ENCODE results near the gene CELF3. TPM values are rescaled to one million over a fixed set of nuclear protein-coding genes. Genes with fewer than 3 reads are reported as not detected.
A peak's percentile ranks its signal among the peaks of the same experiment; 100 is the strongest.

CELF3 gene
- total and polyA plus RNA-seq, 9 of the 15 experiments (the other 6 are each of a cell fraction or from before 2014, with no cell fraction given), result not detected

GRCh38 chr1:151701515-151701914 lies 15.1 kb downstream of the CELF3 start:
- H3K27me3 ChIP-seq (ENCODE audit: control insufficient read depth in 2 of 2, insufficient read depth in 2 of 2, low read length in 2 of 2), result no peaks in the 10 kb centered on the region
- ChIA-PET CTCF (ENCODE audit: low intra/inter-chr PET ratio) (no interaction called here), POLR2A (no interaction called here)
- 0 out of 2 replicates have a peak, but pooled peaks cover 13% of the 10 kb centered on the region for H4K20me1 ChIP-seq (replicated peaks; ENCODE audit: control insufficient read depth, insufficient read depth, low read length)
- H3K36me3 ChIP-seq (ENCODE audit: control insufficient read depth, insufficient read depth, low read length), result peaks cover 17% of the 10 kb centered on the region; the same call in 1 of the 3 replicates
- DNase-seq (ENCODE audit: extremely low read depth in 1 of 4, low spot score in 3 of 4) (no peak), ATAC-seq (no peak), FAIRE-seq (no peak)
- TF ChIP-seq SRF (CRISPR knock-in tag; IDR thresholded peaks at IDR 0.05), result no peak
- peak; percentile 40; the same call in 1 of the 2 replicates for TF ChIP-seq ZNF121 (CRISPR knock-in tag; conservative IDR thresholded peaks at IDR 0.05)
- in situ Hi-C loops (cut with MboI) (no loop called here), intact Hi-C loops (cut with micrococcal nuclease) (no loop called here)
- no peak overlapping the region for H3K4me3 ChIP-seq
- no peaks in the 10 kb centered on the region for H3K79me2 ChIP-seq (ENCODE audit: control insufficient read depth, insufficient read depth, low read length)
- 68% methylated on average over 5 of the region's 5 CpGs for WGBS (ENCODE audit: insufficient coverage, low coverage, missing lambda C conversion rate)
- H3K4me1 ChIP-seq (replicated peaks in 1 of 2; ENCODE audit: control insufficient read depth in 2 of 2, insufficient read depth in 2 of 2, low read length in 2 of 2), result peaks cover 0 to 11% of the 10 kb centered on the region in 2 experiments; a peak in 2 of 5 replicates
- no peak overlapping the region for H3K27ac ChIP-seq (ENCODE audit: extremely low read depth, low read depth, low read length)
- no peak overlapping the region for H3K4me2 ChIP-seq (ENCODE audit: insufficient read depth, low read length)
- no peaks in the 10 kb centered on the region for H3K9me1 ChIP-seq (ENCODE audit: control insufficient read depth, insufficient read depth, low read length)
- no TSS peak for BruUV-seq (replicated peaks)
- H3K9ac ChIP-seq (ENCODE audit: insufficient read depth in 1 of 2, low read depth in 2 of 2, low read length in 2 of 2), result no peak overlapping the region
- no peak overlapping the region for H2AFZ ChIP-seq (ENCODE audit: low read depth, low read length)
- no peaks in the 10 kb centered on the region; the same call in 1 of the 2 replicates for H3K9me3 ChIP-seq (replicated peaks; ENCODE audit: control insufficient read depth, insufficient read depth, low read depth, low read length)

- DNase-seq (ENCODE audit: extremely low read depth in 1 of 4, low spot score in 3 of 4) (peak in 2 of 4 experiments; percentile 32 to 40), FAIRE-seq (peak; percentile 79), ATAC-seq (peak; percentile 74)
- no peak overlapping the region for H3K9ac ChIP-seq (ENCODE audit: insufficient read depth in 1 of 2, low read depth in 2 of 2, low read length in 2 of 2)
- intact Hi-C loops (cut with micrococcal nuclease) (loop anchor here (1.0 to 2.0 kb wide), 2 partner anchors 42 to 143 kb away; no protein-coding TSS in a partner anchor), in situ Hi-C loops (cut with MboI) (no loop called here)
- peaks cover 28% of the 10 kb centered on the region; the same call in 2 of the 3 replicates for H3K36me3 ChIP-seq (ENCODE audit: control insufficient read depth, insufficient read depth, low read length)
- no peak overlapping the region for H3K27ac ChIP-seq (ENCODE audit: extremely low read depth, low read depth, low read length)
- no peaks in the 10 kb centered on the region for H3K4me1 ChIP-seq (replicated peaks in 1 of 2; ENCODE audit: control insufficient read depth in 2 of 2, insufficient read depth in 2 of 2, low read length in 2 of 2)
- H4K20me1 ChIP-seq (replicated peaks; ENCODE audit: control insufficient read depth, insufficient read depth, low read length), result no peaks in the 10 kb centered on the region
- no peak overlapping the region for H2AFZ ChIP-seq (ENCODE audit: low read depth, low read length)
- H3K9me3 ChIP-seq (replicated peaks; ENCODE audit: control insufficient read depth, insufficient read depth, low read depth, low read length), result no peaks in the 10 kb centered on the region
- H3K79me2 ChIP-seq (ENCODE audit: control insufficient read depth, insufficient read depth, low read length), result no peaks in the 10 kb centered on the region
- ChIA-PET POLR2A (interaction anchor here (1.0 kb wide), 1 partner anchor 144 kb away, joined by 3 read pairs; no protein-coding TSS in a partner anchor), CTCF (ENCODE audit: low intra/inter-chr PET ratio) (interaction anchor here (0.6 to 2.9 kb wide), 5 partner anchors 42 to 189 kb away, joined by 3 to 26 read pairs (median 3); partner anchors contain the start of gene TDRKH)
- H3K9me1 ChIP-seq (ENCODE audit: control insufficient read depth, insufficient read depth, low read length), result no peaks in the 10 kb centered on the region
- no peaks in the 10 kb centered on the region for H3K27me3 ChIP-seq (ENCODE audit: control insufficient read depth in 2 of 2, insufficient read depth in 2 of 2, low read length in 2 of 2)
- no peak overlapping the region for H3K4me2 ChIP-seq (ENCODE audit: insufficient read depth, low read length)
- WGBS (ENCODE audit: insufficient coverage, low coverage, missing lambda C conversion rate), result 61% methylated on average over 4 of the region's 4 CpGs
- no peak overlapping the region for H3K4me3 ChIP-seq
- BruUV-seq (replicated peaks), result no TSS peak
- TF ChIP-seq CTCF (IDR thresholded peaks at IDR 0.05 in 2 of 3, conservative IDR thresholded peaks at IDR 0.05 in 1 of 3; ENCODE audit: insufficient read depth in 2 of 3, low read depth in 1 of 3, low read length in 3 of 3), result peak; percentile 74 to 80 (median 78)
- TF ChIP-seq SMC3 (conservative IDR thresholded peaks at IDR 0.05; ENCODE audit: insufficient read depth, low read depth, low read length), result peak; percentile 73
- peak; percentile 64; the same call in 1 of the 2 replicates for TF ChIP-seq DEAF1 (CRISPR knock-in tag; IDR thresholded peaks at IDR 0.05)
- no peak for TF ChIP-seq PRDM10 (IDR thresholded peaks at IDR 0.05; ENCODE audit: partially characterized antibody)
Measured at GRCh38 chr1:151693057-151693651, 23.4 kb downstream of the CELF3 start.
